ENCODE measurements around the gene IL26. TPM values are rescaled to one million over a fixed set of nuclear protein-coding genes. Genes with fewer than 3 reads are reported as not detected.

The IL26 gene
- total RNA-seq, 4 donors from 2014 or later, result not detected

GRCh38 chr12:68185598-68185997, 40.0 kb downstream of the IL26 start:
- Histone ChIP-seq H3K4me3 (no peak overlapping the region), H3K27me3 (peaks cover 9% of the 10 kb centered on the region), H3K27ac (no peak overlapping the region), H3K4me1 (no peaks in the 10 kb centered on the region), H3K9me3 (no peaks in the 10 kb centered on the region), H3K36me3 (no peaks in the 10 kb centered on the region)
- no peak for DNase-seq (ENCODE audit: low spot score in 2 of 2)
- TF ChIP-seq POLR2A (IDR thresholded peaks at IDR 0.05) (no peak), POLR2AphosphoS5 (IDR thresholded peaks at IDR 0.05) (no peak)
- TF ChIP-seq, protein P1, sequence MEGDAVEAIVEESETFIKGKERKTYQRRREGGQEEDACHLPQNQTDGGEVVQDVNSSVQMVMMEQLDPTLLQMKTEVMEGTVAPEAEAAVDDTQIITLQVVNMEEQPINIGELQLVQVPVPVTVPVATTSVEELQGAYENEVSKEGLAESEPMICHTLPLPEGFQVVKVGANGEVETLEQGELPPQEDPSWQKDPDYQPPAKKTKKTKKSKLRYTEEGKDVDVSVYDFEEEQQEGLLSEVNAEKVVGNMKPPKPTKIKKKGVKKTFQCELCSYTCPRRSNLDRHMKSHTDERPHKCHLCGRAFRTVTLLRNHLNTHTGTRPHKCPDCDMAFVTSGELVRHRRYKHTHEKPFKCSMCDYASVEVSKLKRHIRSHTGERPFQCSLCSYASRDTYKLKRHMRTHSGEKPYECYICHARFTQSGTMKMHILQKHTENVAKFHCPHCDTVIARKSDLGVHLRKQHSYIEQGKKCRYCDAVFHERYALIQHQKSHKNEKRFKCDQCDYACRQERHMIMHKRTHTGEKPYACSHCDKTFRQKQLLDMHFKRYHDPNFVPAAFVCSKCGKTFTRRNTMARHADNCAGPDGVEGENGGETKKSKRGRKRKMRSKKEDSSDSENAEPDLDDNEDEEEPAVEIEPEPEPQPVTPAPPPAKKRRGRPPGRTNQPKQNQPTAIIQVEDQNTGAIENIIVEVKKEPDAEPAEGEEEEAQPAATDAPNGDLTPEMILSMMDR (IDR thresholded peaks at IDR 0.05), result no peak
- 69% methylated on average over 3 of the region's 3 CpGs for WGBS

DNA sequence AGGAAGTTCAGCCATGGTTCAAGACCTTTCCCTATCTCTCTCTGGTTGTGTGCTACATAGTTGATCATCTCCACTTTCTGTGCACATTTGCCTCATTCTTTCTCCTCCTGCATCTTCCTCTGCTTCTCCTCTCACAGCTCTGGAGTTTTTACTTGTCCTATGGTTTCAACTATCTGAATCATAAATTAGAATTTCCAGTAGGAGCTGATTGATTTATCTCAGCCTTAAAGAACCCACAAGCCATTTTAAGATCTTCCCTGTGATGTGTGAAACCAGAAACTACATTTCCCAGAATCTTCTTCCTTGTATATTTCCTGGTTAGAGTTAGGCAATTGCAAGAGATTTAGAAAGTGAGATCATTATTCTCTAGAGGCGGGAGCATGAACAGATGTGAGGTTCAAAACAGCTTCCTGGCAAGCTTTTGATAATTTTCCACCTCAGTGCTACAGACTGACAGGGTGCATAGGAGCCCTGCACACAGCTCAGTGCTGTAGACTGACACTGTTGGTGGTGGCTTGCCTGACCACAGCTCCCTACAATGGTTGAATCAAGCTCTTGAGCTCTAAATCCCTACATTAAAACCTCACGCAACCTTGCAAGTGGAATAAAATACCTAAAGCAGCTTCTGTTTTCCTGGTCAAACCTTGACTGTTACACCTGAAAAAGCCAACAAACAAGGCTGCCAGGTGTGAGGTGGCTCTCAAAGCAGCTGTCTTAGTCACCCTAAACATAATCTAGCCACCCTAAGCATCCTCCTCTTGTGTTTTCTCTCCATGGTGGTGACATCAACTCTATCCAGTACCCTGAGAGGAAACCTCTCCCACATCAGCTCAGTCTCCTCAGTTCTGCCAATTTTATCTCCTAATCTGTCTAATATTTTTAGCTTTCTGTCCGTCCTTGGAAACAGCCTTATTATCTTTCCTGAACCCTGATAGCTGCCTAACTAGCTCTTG, 44.5 kb downstream of the IL26 start:
- peaks cover 2% of the 10 kb centered on the region for H3K27me3 ChIP-seq
- H3K27ac ChIP-seq, result no peak overlapping the region
- 50% methylated on average over 3 of the region's 3 CpGs for WGBS
- H3K9me3 ChIP-seq, result no peaks in the 10 kb centered on the region
- H3K4me1 ChIP-seq, result no peaks in the 10 kb centered on the region
- no peak for TF ChIP-seq POLR2AphosphoS5 (IDR thresholded peaks at IDR 0.05)
- TF ChIP-seq EP300 (IDR thresholded peaks at IDR 0.05), result no peak
- no peak for TF ChIP-seq POLR2A (IDR thresholded peaks at IDR 0.05)
- TF ChIP-seq, protein P1 (IDR thresholded peaks at IDR 0.05), result no peak
- no peak for DNase-seq (ENCODE audit: low spot score in 2 of 2)
- H3K4me3 ChIP-seq, result no peak overlapping the region
- H3K36me3 ChIP-seq, result no peaks in the 10 kb centered on the region

- WGBS, result 71% methylated on average over 3 of the region's 3 CpGs
- TF ChIP-seq, protein P1 (IDR thresholded peaks at IDR 0.05), result no peak
- TF ChIP-seq POLR2A (IDR thresholded peaks at IDR 0.05), result no peak
- no peak for TF ChIP-seq POLR2AphosphoS5 (IDR thresholded peaks at IDR 0.05)
- no peak for TF ChIP-seq EP300 (IDR thresholded peaks at IDR 0.05)
Observed at GRCh38 chr12:68178774-68179439, 46.7 kb downstream of the IL26 start.

DNA sequence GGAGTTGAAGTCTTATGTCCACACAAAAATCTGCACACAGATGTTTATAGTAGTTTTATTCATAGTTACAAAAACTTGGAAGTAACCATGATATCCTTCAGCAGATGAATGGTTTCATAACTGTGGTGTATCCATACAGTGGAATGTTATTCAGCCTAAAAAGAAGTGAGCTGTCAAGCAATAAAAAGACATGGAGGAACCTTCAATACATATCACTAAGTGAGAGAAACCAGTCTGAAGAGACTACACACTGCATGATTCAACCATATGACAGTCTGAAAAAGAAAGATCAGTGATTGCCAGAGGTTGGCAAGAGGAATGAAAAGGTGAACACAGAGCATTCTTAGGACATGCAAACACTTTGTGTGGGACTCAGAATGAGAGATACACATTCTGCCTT, 47.4 kb downstream of the IL26 start:
- no peak for DNase-seq (ENCODE audit: low spot score in 2 of 2)
- no peaks in the 10 kb centered on the region for H3K9me3 ChIP-seq
- no peaks in the 10 kb centered on the region for H3K4me1 ChIP-seq
- H3K36me3 ChIP-seq, result no peaks in the 10 kb centered on the region
- no peak overlapping the region for H3K27ac ChIP-seq
- no peak for TF ChIP-seq POLR2A (IDR thresholded peaks at IDR 0.05)
- TF ChIP-seq POLR2AphosphoS5 (IDR thresholded peaks at IDR 0.05), result no peak
- TF ChIP-seq, protein P1 (IDR thresholded peaks at IDR 0.05), result no peak
- TF ChIP-seq EP300 (IDR thresholded peaks at IDR 0.05), result no peak
- peaks cover 2% of the 10 kb centered on the region for H3K27me3 ChIP-seq
- H3K4me3 ChIP-seq, result no peak overlapping the region

More at GRCh38 chr12:68178774-68179439, 46.7 kb downstream of the IL26 start:
- Histone ChIP-seq H3K36me3 (no peaks in the 10 kb centered on the region), H3K27me3 (peaks cover 2% of the 10 kb centered on the region), H3K4me3 (no peak overlapping the region), H3K4me1 (no peaks in the 10 kb centered on the region), H3K27ac (no peak overlapping the region), H3K9me3 (no peaks in the 10 kb centered on the region)
- DNase-seq (ENCODE audit: low spot score in 2 of 2), result no peak

DNA sequence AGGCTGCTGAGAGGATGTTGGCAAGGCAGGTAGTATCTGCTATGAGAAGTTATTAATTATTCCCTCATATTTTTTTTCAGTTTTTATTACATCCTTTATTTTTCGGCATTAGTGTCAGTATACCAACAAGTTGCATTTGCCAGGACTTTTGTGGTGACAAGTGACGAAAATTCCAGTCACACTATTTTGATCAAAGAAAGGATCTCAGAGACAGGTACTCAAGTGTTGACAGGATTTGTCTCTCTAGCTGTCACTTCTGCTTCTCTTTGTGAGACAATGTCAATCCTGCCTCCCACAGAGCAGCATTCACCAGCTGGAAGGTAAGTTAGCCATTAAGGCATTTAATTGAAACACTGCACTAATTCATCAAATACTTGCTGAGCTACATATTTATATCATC, 48.0 kb downstream of the IL26 start:
- TF ChIP-seq POLR2AphosphoS5 (IDR thresholded peaks at IDR 0.05) (no peak), EP300 (IDR thresholded peaks at IDR 0.05) (no peak), POLR2A (IDR thresholded peaks at IDR 0.05) (no peak)
- TF ChIP-seq, protein P1 (IDR thresholded peaks at IDR 0.05), result no peak
- no peak for DNase-seq (ENCODE audit: low spot score in 2 of 2)
- H3K4me1 ChIP-seq, result no peaks in the 10 kb centered on the region
- WGBS, result 73% methylated on average over 2 of the region's 2 CpGs
- no peaks in the 10 kb centered on the region for H3K36me3 ChIP-seq
- H3K9me3 ChIP-seq, result no peaks in the 10 kb centered on the region
- no peak overlapping the region for H3K4me3 ChIP-seq
- H3K27me3 ChIP-seq, result peaks cover 2% of the 10 kb centered on the region
- H3K27ac ChIP-seq, result no peak overlapping the region

All from suprapubic skin (tissue), 4 donors.